ENCODE measurements around the gene PRKAA1.

The PRKAA1 gene

DNA sequence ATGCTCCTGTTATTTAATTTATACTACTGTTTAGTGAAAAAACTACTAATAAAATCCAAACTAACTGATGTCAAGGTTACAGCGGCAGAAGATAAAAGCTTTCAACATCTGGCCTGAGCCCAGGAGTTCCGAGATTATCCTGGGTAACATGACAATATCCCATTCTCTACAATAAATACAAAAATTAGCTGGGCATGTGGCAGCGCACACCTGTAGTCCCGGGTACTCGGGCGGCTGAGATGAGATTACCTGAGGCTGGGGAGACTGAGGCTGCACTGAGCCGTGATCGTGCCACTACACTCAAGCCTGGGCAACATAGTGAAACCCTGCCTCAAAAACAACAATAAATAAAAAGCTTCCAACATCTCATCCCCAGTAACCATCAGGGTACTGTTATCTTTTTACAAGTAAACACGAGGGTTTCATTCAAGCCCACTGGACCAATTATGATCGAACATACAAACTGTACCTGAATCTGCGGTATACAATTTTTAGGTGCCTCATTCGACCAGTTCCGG, 35.6 kb upstream of the PRKAA1 start:
- Histone ChIP-seq H3K4me1 (ENCODE audit: control insufficient read depth, insufficient read depth, low read length, poor library complexity, severe bottlenecking) (peaks cover 24% of the 10 kb centered on the region), H3K4me3 (ENCODE audit: insufficient read depth, low read depth, low read length, poor library complexity, severe bottlenecking) (peak overlapping the region; percentile 66), H3K27ac (ENCODE audit: insufficient read depth, low read length, poor library complexity, severe bottlenecking) (peak overlapping the region; percentile 92), H3K9me3 (ENCODE audit: control insufficient read depth, low read length) (no peaks in the 10 kb centered on the region), H3K27me3 (replicated peaks; ENCODE audit: control insufficient read depth, insufficient read depth, low read length, poor library complexity, severe bottlenecking) (no peaks in the 10 kb centered on the region), H3K36me3 (ENCODE audit: control insufficient read depth, insufficient read depth, low read length) (peaks cover 48% of the 10 kb centered on the region)
- no peak for DNase-seq

GRCh38 chr5:40832345-40832744, 34.2 kb upstream of the PRKAA1 start:
- H3K9me3 ChIP-seq (ENCODE audit: control insufficient read depth, low read length): no peaks in the 10 kb centered on the region
- H3K4me1 ChIP-seq (ENCODE audit: control insufficient read depth, insufficient read depth, low read length, poor library complexity, severe bottlenecking): peaks cover 18% of the 10 kb centered on the region
- peaks cover 62% of the 10 kb centered on the region for H3K36me3 ChIP-seq (ENCODE audit: control insufficient read depth, insufficient read depth, low read length)
- H3K27ac ChIP-seq (ENCODE audit: insufficient read depth, low read length, poor library complexity, severe bottlenecking): peak overlapping the region; percentile 92
- no peaks in the 10 kb centered on the region for H3K27me3 ChIP-seq (replicated peaks; ENCODE audit: control insufficient read depth, insufficient read depth, low read length, poor library complexity, severe bottlenecking)
- H3K4me3 ChIP-seq (ENCODE audit: insufficient read depth, low read depth, low read length, poor library complexity, severe bottlenecking): no peak overlapping the region
- DNase-seq: no peak

- peaks cover 68% of the 10 kb centered on the region for H3K36me3 ChIP-seq (ENCODE audit: control insufficient read depth, insufficient read depth, low read length)
These were observed 33.4 kb upstream of the PRKAA1 start for GRCh38 chr5:40831346-40832210.

GRCh38 chr5:40829748-40830533, 31.8 kb upstream of the PRKAA1 start:
- Histone ChIP-seq H3K4me1 (ENCODE audit: control insufficient read depth, insufficient read depth, low read length, poor library complexity, severe bottlenecking) (peaks cover 15% of the 10 kb centered on the region), H3K27ac (ENCODE audit: insufficient read depth, low read length, poor library complexity, severe bottlenecking) (no peak overlapping the region), H3K27me3 (replicated peaks; ENCODE audit: control insufficient read depth, insufficient read depth, low read length, poor library complexity, severe bottlenecking) (no peaks in the 10 kb centered on the region), H3K36me3 (ENCODE audit: control insufficient read depth, insufficient read depth, low read length) (peaks cover 68% of the 10 kb centered on the region), H3K4me3 (ENCODE audit: insufficient read depth, low read depth, low read length, poor library complexity, severe bottlenecking) (no peak overlapping the region), H3K9me3 (ENCODE audit: control insufficient read depth, low read length) (no peaks in the 10 kb centered on the region)
- no peak for DNase-seq

More at GRCh38 chr5:40831346-40832210, 33.4 kb upstream of the PRKAA1 start:
- H3K4me3 ChIP-seq (ENCODE audit: insufficient read depth, low read depth, low read length, poor library complexity, severe bottlenecking): no peak overlapping the region
- no peaks in the 10 kb centered on the region for H3K9me3 ChIP-seq (ENCODE audit: control insufficient read depth, low read length)
- DNase-seq: no peak
- H3K27ac ChIP-seq (ENCODE audit: insufficient read depth, low read length, poor library complexity, severe bottlenecking): peak overlapping the region; percentile 12
- no peaks in the 10 kb centered on the region for H3K27me3 ChIP-seq (replicated peaks; ENCODE audit: control insufficient read depth, insufficient read depth, low read length, poor library complexity, severe bottlenecking)
- H3K4me1 ChIP-seq (ENCODE audit: control insufficient read depth, insufficient read depth, low read length, poor library complexity, severe bottlenecking): peaks cover 18% of the 10 kb centered on the region

DNA sequence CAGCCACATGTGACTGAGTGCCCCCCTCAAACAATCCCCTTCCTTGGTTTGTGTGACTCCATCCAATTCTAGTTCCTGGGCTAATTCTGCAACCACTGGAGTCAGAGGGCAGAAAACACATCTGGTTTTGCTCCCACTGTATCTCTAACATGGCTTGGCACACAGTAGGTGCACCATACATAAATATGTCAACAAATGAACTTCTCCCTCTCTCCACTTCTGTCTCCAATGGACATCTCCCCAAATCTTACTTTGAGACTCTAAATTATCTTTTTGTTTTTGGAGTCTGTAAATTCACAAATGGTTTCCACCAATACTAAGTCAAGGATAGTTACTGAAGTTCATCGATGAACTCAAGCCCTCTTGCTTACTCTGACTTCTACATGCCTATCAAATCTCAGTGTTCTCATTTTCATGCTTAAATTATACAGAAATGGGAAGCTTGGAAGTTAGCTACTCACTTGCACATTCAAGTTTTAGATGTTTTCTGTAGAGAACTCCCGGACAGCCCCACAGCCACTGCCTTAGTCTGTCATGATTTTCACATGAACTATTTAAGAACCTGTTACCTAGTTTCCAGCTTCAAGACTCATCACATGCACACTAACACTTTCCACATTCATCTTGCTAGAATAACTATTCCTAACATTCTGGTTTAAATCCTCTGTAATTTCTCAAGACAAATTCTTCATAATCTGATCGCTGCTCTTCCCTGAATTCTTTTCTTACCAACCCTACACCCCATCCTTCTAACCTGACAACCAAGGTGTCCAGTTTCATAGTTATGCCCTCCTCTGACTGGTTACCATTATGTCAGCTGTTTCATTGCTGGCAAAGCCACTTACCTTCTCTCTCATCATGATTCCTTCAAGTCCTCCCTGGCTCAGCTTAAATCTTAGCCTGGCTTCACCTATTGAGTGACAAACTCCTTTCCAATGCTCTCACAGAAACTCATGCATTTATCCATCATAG, 30.8 kb upstream of the PRKAA1 start:
- Histone ChIP-seq H3K4me1 (ENCODE audit: control insufficient read depth, insufficient read depth, low read length, poor library complexity, severe bottlenecking) (peaks cover 15% of the 10 kb centered on the region), H3K4me3 (ENCODE audit: insufficient read depth, low read depth, low read length, poor library complexity, severe bottlenecking) (no peak overlapping the region), H3K27ac (ENCODE audit: insufficient read depth, low read length, poor library complexity, severe bottlenecking) (no peak overlapping the region), H3K36me3 (ENCODE audit: control insufficient read depth, insufficient read depth, low read length) (peaks cover 67% of the 10 kb centered on the region), H3K9me3 (ENCODE audit: control insufficient read depth, low read length) (no peaks in the 10 kb centered on the region), H3K27me3 (replicated peaks; ENCODE audit: control insufficient read depth, insufficient read depth, low read length, poor library complexity, severe bottlenecking) (no peaks in the 10 kb centered on the region)
- DNase-seq: no peak

DNA sequence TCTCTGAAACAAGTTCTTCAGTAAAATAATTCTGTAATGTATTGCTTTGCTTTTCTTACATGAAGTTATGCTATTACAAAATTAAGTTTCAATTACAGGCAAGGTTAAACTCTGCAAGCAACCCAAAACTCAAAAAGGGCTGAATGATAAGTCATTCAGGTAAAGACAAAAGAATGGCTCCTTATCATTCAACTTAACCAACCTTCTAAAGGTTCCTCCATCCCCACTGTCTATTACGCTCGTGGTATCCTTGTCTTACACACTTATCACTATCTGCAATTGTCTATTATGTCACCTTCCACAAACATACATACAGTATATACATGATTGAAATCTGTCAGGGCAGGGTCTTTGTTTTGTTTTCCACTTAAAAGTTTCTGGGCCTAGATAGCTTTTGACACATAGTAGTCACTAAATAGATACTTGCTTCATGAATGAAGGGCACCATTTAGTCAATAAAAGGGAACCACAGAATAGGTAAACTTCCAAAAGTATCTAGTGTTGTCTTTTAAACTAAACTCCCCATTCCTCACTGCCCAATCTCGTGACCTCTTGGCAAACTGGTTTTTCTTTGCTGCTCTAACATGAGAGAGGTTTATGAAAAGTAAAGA, 30.0 kb upstream of the PRKAA1 start:
- no peak for DNase-seq
- Histone ChIP-seq H3K27me3 (replicated peaks; ENCODE audit: control insufficient read depth, insufficient read depth, low read length, poor library complexity, severe bottlenecking) (no peaks in the 10 kb centered on the region), H3K9me3 (ENCODE audit: control insufficient read depth, low read length) (no peaks in the 10 kb centered on the region), H3K4me1 (ENCODE audit: control insufficient read depth, insufficient read depth, low read length, poor library complexity, severe bottlenecking) (peaks cover 6% of the 10 kb centered on the region), H3K27ac (ENCODE audit: insufficient read depth, low read length, poor library complexity, severe bottlenecking) (no peak overlapping the region), H3K36me3 (ENCODE audit: control insufficient read depth, insufficient read depth, low read length) (peaks cover 59% of the 10 kb centered on the region), H3K4me3 (ENCODE audit: insufficient read depth, low read depth, low read length, poor library complexity, severe bottlenecking) (no peak overlapping the region)

DNA sequence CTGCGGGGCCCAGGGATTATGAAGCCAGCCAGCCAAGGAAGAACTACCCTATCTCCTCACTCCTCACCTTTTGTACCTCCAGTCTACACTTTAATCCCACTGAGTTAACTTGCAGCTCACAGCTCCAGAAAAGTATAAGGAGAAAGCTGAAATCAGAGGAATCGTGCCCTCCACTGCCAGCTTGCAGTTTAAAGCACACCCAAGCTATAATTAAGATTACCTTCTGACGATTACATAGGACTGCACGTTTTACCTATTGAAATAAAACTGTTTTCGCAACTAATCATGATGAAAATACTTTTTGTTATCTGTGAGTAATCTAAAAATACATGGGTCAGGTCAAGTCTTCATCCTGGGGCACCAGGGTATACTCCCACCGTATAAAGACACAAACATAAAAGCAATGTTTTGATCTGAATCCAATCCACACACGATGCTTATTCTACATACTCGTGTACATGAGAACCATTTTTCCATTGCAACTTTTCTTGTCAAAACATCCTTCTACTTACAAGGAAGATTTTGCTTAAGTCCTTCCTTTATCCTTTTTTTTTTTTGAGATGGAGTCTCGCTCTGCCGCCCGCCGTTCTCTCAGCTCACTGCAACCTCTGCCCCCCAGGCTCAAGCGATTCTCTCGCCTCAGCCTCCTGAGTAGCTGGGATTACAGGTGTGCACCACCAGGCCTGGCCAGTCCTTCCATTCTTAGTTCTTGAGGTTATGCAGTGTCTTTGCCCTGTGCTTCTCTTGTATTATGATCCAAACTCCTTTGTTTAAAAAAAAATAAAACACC, 29.2 kb upstream of the PRKAA1 start:
- Histone ChIP-seq H3K27me3 (replicated peaks; ENCODE audit: control insufficient read depth, insufficient read depth, low read length, poor library complexity, severe bottlenecking) (no peaks in the 10 kb centered on the region), H3K36me3 (ENCODE audit: control insufficient read depth, insufficient read depth, low read length) (peaks cover 52% of the 10 kb centered on the region)
- no peak for DNase-seq

GRCh38 chr5:40826489-40827187, 28.5 kb upstream of the PRKAA1 start:
- Histone ChIP-seq H3K9me3 (ENCODE audit: control insufficient read depth, low read length) (no peaks in the 10 kb centered on the region), H3K4me3 (ENCODE audit: insufficient read depth, low read depth, low read length, poor library complexity, severe bottlenecking) (no peak overlapping the region), H3K27ac (ENCODE audit: insufficient read depth, low read length, poor library complexity, severe bottlenecking) (no peak overlapping the region), H3K36me3 (ENCODE audit: control insufficient read depth, insufficient read depth, low read length) (peaks cover 45% of the 10 kb centered on the region), H3K27me3 (replicated peaks; ENCODE audit: control insufficient read depth, insufficient read depth, low read length, poor library complexity, severe bottlenecking) (no peaks in the 10 kb centered on the region), H3K4me1 (ENCODE audit: control insufficient read depth, insufficient read depth, low read length, poor library complexity, severe bottlenecking) (no peaks in the 10 kb centered on the region)
- no peak for DNase-seq

More for the DNA sequence above, 29.2 kb upstream of the PRKAA1 start:
- Histone ChIP-seq H3K4me3 (ENCODE audit: insufficient read depth, low read depth, low read length, poor library complexity, severe bottlenecking) (no peak overlapping the region), H3K4me1 (ENCODE audit: control insufficient read depth, insufficient read depth, low read length, poor library complexity, severe bottlenecking) (no peaks in the 10 kb centered on the region), H3K9me3 (ENCODE audit: control insufficient read depth, low read length) (no peaks in the 10 kb centered on the region), H3K27ac (ENCODE audit: insufficient read depth, low read length, poor library complexity, severe bottlenecking) (no peak overlapping the region)

Data from effector memory CD4-positive, alpha-beta T cell (primary cell).